SU-DHL-6 (cell line): ENCODE measurements around the gene C3orf33.
"Not testable (repeated sequence)": the region's sequence is repeated elsewhere in the genome, so short reads cannot be mapped to it uniquely, and the experiment has no call there.

Experiments
- H2AFZ ChIP-seq: fragments of 200-600 bp; sonication (generic); 2 replicates; pipeline ENCODE4 v1.6.1; 2014; ENCODE audit warnings: low read depth, mild to moderate bottlenecking, moderate library complexity, mixed read lengths, antibody characterized with exemption, low read length; ENCODE audit not compliant: severe bottlenecking
- H3F3A ChIP-seq: fragments of 200-600 bp; shearing (Covaris generic); 2 replicates; pipeline ENCODE4 v1.6.0; 2016; ENCODE audit warnings: antibody characterized with exemption, mild to moderate bottlenecking; ENCODE audit not compliant: insufficient read depth
- H3K27ac ChIP-seq: fragments of 200-600 bp; sonication (generic); 2 replicates; pipeline ENCODE4 v1.5.1; 2016; ENCODE audit warnings: low read depth, mild to moderate bottlenecking, low read length, moderate library complexity, mixed read lengths
- H3K27me3 ChIP-seq: fragments of 200-600 bp; sonication (generic), shearing (Covaris generic); 2 replicates; pipeline ENCODE4 v1.6.0; 2014; ENCODE audit warnings: mild to moderate bottlenecking, low read length
- H3K36me3 ChIP-seq: fragments of 200-600 bp; sonication (generic); 2 replicates; pipeline ENCODE4 v1.6.1; 2014; ENCODE audit warnings: mild to moderate bottlenecking, low read length, mixed read lengths
- H3K4me2 ChIP-seq: fragments of 300-600, 200-600 bp; shearing (Covaris generic), sonication (generic); 2 replicates; pipeline ENCODE4 v1.6.0; 2014; ENCODE audit warnings: low read length, low read depth, mild to moderate bottlenecking; ENCODE audit not compliant: poor library complexity, severe bottlenecking
- H3K4me3 ChIP-seq: fragments of 200-600 bp; sonication (generic); 2 replicates; pipeline ENCODE4 v1.5.1; 2014; ENCODE audit warnings: antibody characterized with exemption, low read length, mild to moderate bottlenecking, mixed read lengths; ENCODE audit not compliant: insufficient read depth, poor library complexity, severe bottlenecking
- H3K79me2 ChIP-seq: fragments of 200-600 bp; sonication (generic); 2 replicates; pipeline ENCODE4 v1.6.1; 2014; ENCODE audit warnings: mild to moderate bottlenecking, low read length, moderate library complexity; ENCODE audit not compliant: insufficient read depth
- H3K9ac ChIP-seq: fragments of 200-600 bp; sonication (generic); 2 replicates; pipeline ENCODE4 v1.7.0; 2014; ENCODE audit warnings: mild to moderate bottlenecking, low read length
- H3K9me2 ChIP-seq: fragments of 200-600 bp; sonication (generic); replicated peaks from 2 replicates; pipeline ENCODE4 v1.6.1; 2014; ENCODE audit warnings: low read length; ENCODE audit not compliant: insufficient read depth
- H3K9me3 ChIP-seq: fragments of 200-600 bp; sonication (generic); 2 replicates; pipeline ENCODE4 v1.6.1; 2014; ENCODE audit warnings: low read length, mixed read lengths; ENCODE audit not compliant: insufficient read depth
- H4K20me1 ChIP-seq: fragments of 200-600 bp; sonication (generic); 2 replicates; pipeline ENCODE4 v1.6.1; 2014; ENCODE audit warnings: low read depth, mild to moderate bottlenecking, antibody characterized with exemption, low read length, moderate library complexity, mixed read lengths
- EZH2phosphoT487 ChIP-seq: fragments of 200-600 bp; sonication (generic), shearing (Covaris generic); conservative IDR thresholded peaks from 2 replicates; pipeline ENCODE4 v1.6.1; 2018; ENCODE audit warnings: mild to moderate bottlenecking, antibody characterized with exemption, low read length, moderate library complexity, mixed read lengths
- TF ChIP-seq, protein P1 (sequence below): fragments of 200-600 bp; sonication (generic); IDR thresholded peaks from one replicate; pipeline ENCODE4 v1.5.1; 2017; ENCODE audit warnings: antibody characterized with exemption, mild to moderate bottlenecking, low read length, moderate library complexity; ENCODE audit not compliant: insufficient read depth, poor library complexity, severe bottlenecking

C3orf33 gene

DNA sequence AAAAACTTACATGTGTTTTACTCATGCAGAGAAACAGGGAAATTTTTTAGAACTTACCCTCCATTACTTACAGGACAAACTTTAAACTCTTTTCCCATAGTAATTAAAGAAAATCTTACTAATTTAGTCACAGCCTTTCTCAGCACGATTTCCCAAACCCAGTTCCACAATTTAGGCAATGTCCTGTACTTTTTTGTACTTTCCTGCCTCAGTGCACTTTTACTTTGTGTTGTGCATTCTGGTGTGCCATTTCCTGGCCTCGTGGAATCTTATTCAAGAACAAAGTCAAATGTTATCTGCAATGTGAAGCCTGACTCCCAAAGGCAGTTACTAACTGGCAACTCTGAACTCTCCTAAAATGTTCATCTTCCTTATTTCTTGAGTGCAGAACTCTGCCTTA lies 46.3 kb upstream of the C3orf33 start:
- Histone ChIP-seq H3K9me2 (no peaks in the 10 kb centered on the region), H3K4me3 (peak overlapping the region; percentile 81), H3K36me3 (no peaks in the 10 kb centered on the region), H3K9me3 (no peaks in the 10 kb centered on the region), H3K27me3 (no peaks in the 10 kb centered on the region), H3K27ac (no peak overlapping the region), H2AFZ (no peak overlapping the region), H3K4me2 (peak overlapping the region; percentile 87), H4K20me1 (no peaks in the 10 kb centered on the region), H3K79me2 (peaks cover 47% of the 10 kb centered on the region), H3K9ac (peak overlapping the region; percentile 81), H3F3A (peaks cover 4% of the 10 kb centered on the region; the same call in 1 of the 2 replicates)
- TF ChIP-seq EZH2phosphoT487, result no peak
- TF ChIP-seq, protein P1, sequence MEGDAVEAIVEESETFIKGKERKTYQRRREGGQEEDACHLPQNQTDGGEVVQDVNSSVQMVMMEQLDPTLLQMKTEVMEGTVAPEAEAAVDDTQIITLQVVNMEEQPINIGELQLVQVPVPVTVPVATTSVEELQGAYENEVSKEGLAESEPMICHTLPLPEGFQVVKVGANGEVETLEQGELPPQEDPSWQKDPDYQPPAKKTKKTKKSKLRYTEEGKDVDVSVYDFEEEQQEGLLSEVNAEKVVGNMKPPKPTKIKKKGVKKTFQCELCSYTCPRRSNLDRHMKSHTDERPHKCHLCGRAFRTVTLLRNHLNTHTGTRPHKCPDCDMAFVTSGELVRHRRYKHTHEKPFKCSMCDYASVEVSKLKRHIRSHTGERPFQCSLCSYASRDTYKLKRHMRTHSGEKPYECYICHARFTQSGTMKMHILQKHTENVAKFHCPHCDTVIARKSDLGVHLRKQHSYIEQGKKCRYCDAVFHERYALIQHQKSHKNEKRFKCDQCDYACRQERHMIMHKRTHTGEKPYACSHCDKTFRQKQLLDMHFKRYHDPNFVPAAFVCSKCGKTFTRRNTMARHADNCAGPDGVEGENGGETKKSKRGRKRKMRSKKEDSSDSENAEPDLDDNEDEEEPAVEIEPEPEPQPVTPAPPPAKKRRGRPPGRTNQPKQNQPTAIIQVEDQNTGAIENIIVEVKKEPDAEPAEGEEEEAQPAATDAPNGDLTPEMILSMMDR, result no peak

DNA sequence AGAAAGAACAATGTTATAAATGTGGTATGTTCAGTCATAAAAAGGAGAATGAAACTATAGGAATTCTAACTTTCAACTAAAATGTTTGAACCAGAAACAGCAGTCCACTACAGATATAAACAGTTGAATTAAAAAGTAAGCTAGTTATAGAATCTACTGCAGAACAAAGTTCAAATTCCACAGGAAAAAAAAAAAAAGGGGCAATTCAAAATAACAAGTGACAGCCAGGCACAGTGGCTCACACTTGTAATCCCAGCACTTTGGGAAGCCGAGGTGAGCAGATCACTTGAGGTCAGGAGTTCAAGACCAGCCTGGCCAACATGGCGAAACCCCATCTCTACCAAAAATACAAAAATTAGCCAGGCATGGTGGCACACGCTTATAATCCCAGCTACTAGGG lies 43.3 kb upstream of the C3orf33 start:
- not testable (repeated sequence) for H3K27ac ChIP-seq, H3K9me2 ChIP-seq, H3K9me3 ChIP-seq, H3K27me3 ChIP-seq, H4K20me1 ChIP-seq, H2AFZ ChIP-seq, H3K9ac ChIP-seq, H3K4me3 ChIP-seq, H3F3A ChIP-seq, H3K36me3 ChIP-seq
- peak overlapping the region; percentile 37 for H3K4me2 ChIP-seq
- peaks cover 74% of the 10 kb centered on the region for H3K79me2 ChIP-seq

DNA sequence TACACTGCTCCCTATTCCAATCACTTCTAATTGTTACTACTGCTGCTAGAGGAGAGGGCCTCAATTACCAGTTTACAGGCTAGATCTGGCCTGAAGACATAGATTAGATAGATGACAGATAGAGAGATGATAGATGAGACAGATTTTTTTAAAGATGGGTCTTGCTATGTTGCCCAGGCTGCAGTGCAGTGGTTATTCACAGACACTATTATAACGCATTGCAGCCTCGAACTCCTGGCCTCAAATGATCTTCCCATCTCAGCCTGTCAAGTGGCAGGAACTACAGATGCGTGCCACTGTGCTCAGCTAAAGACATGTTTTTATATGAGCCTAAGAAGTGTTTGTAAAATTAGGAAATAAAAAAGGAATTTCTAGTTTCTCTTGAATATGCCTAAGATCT lies 41.9 kb upstream of the C3orf33 start:
- no peak overlapping the region for H3K9ac ChIP-seq
- H3K27ac ChIP-seq, result no peak overlapping the region
- no peak overlapping the region for H3K4me3 ChIP-seq
- H4K20me1 ChIP-seq, result no peaks in the 10 kb centered on the region
- no peaks in the 10 kb centered on the region for H3K9me3 ChIP-seq
- H3F3A ChIP-seq, result no peaks in the 10 kb centered on the region
- no peak overlapping the region for H3K4me2 ChIP-seq
- H3K9me2 ChIP-seq, result no peaks in the 10 kb centered on the region
- H3K27me3 ChIP-seq, result no peaks in the 10 kb centered on the region
- no peak overlapping the region for H2AFZ ChIP-seq
- H3K79me2 ChIP-seq, result peaks cover 72% of the 10 kb centered on the region
- H3K36me3 ChIP-seq, result no peaks in the 10 kb centered on the region
- TF ChIP-seq, protein P1, result no peak
- no peak for TF ChIP-seq EZH2phosphoT487

DNA sequence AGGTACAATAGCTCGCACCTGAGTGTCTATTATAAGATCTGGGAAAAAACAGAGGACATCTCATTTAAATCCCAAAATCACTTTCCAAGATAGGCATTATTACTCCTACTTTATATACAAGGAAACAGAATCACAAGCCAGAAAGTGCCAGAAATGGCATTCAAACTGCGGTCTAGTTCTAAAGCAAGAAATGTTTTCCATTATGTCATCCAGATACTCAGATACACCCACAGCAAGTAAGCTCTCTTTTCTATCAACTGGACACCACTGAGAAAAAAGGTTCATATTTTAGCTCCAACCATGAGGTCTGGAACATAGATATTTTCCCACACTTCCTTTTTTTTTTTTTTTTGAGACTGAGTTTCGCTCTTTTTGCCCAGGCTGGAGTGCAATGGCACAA lies 40.0 kb upstream of the C3orf33 start:
- Histone ChIP-seq H3K4me2 (peak overlapping the region; percentile 18), H3K9me3 (no peaks in the 10 kb centered on the region), H3K4me3 (no peak overlapping the region), H3K36me3 (no peaks in the 10 kb centered on the region), H3K27ac (no peak overlapping the region), H3K9ac (no peak overlapping the region), H3K79me2 (peaks cover 63% of the 10 kb centered on the region), H4K20me1 (no peaks in the 10 kb centered on the region), H3K27me3 (no peaks in the 10 kb centered on the region), H2AFZ (no peak overlapping the region), H3F3A (0 out of 2 replicates have a peak, but pooled peaks cover 4% of the 10 kb centered on the region), H3K9me2 (no peaks in the 10 kb centered on the region)
- TF ChIP-seq, protein P1, result no peak
- no peak for TF ChIP-seq EZH2phosphoT487
